Measurements from ENCODE around the gene ACADSB.

ACADSB gene

DNA sequence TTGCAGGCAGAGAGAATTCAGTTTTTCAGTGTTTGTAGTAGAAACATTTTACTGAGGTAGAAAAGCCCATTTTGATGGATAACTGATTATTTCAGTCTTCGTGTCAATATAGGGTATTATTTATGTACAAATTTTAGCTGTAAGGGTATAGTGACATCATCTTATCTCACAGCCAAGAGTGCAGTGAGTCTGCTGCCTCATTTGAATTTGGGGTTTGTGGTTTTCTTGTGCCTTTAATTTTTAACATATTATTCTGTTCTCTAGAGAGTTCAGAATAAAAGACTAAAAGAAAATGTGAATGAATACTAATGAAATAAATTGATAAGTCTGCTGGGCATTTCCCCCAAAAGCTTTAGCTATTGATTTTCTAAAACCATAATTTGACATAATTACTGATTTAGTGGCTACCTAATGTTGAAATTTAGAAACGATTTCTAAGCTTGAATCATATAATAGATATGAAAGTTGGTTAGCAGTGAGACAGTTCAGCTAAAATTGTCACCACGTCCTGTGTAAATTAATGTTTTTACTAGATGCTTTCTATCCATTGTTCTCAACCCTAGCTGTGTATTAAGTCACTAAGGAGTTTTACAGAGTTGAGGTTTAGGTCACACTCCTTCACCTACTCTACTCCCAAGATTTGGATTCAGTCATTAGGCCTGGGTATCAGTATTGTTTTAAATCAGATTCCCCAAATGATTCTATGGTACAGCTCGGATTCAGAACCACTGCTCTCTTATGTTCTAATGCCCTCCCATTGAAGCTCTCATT, 37.3 kb downstream of the ACADSB start:
- H3K9me2 ChIP-seq (ENCODE audit: low read depth, low read length) = no peaks in the 10 kb centered on the region

DNA sequence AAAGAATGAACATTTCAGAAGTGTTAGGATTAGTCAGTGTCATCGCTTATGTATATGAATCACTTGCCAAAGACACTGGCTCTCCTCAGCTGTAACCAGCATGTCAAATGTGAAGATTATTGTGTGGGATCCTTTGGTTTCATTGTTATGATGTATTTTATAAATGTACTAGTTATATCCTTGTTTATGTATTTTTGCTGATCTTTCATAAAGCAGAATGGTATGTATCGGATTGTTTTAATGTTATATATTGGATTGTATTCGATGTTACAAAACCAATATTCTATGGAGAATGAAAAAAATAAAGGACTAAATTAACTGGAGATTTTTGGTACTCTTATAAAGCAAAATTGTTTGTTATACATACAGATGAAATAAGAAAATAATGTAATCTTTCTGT, 49.2 kb downstream of the ACADSB start:
- Histone ChIP-seq H3K79me2 (ENCODE audit: insufficient read depth, low read length) (no peaks in the 10 kb centered on the region), H3K36me3 (ENCODE audit: insufficient read depth, low read length) (no peaks in the 10 kb centered on the region), H3F3A (ENCODE audit: insufficient read depth, low read length) (no peaks in the 10 kb centered on the region), H4K20me1 (ENCODE audit: insufficient read depth, low read length) (no peaks in the 10 kb centered on the region), H3K4me3 (ENCODE audit: low read depth, low read length, poor library complexity, severe bottlenecking) (no peak overlapping the region), H3K9ac (ENCODE audit: low read length) (no peak overlapping the region), H3K27me3 (ENCODE audit: insufficient read depth, low read length) (no peaks in the 10 kb centered on the region), H3K4me1 (ENCODE audit: insufficient read depth, low read length, severe bottlenecking) (no peaks in the 10 kb centered on the region), H3K4me2 (ENCODE audit: low read length) (no peak overlapping the region), H3K9me2 (ENCODE audit: low read depth, low read length) (no peaks in the 10 kb centered on the region), H2AFZ (ENCODE audit: low read length) (no peak overlapping the region), H3K9me3 (ENCODE audit: low read length) (no peaks in the 10 kb centered on the region), H3K27ac (ENCODE audit: low read depth, low read length, poor library complexity, severe bottlenecking) (no peak overlapping the region)
- TF ChIP-seq, protein P1, sequence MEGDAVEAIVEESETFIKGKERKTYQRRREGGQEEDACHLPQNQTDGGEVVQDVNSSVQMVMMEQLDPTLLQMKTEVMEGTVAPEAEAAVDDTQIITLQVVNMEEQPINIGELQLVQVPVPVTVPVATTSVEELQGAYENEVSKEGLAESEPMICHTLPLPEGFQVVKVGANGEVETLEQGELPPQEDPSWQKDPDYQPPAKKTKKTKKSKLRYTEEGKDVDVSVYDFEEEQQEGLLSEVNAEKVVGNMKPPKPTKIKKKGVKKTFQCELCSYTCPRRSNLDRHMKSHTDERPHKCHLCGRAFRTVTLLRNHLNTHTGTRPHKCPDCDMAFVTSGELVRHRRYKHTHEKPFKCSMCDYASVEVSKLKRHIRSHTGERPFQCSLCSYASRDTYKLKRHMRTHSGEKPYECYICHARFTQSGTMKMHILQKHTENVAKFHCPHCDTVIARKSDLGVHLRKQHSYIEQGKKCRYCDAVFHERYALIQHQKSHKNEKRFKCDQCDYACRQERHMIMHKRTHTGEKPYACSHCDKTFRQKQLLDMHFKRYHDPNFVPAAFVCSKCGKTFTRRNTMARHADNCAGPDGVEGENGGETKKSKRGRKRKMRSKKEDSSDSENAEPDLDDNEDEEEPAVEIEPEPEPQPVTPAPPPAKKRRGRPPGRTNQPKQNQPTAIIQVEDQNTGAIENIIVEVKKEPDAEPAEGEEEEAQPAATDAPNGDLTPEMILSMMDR (IDR thresholded peaks at IDR 0.05; ENCODE audit: low read length) = no peak
- no peak for TF ChIP-seq EZH2 (IDR thresholded peaks at IDR 0.05; ENCODE audit: borderline replicate concordance, low read length)

More for the DNA sequence above, 37.3 kb downstream of the ACADSB start:
- Histone ChIP-seq H3K4me3 (ENCODE audit: low read depth, low read length, poor library complexity, severe bottlenecking) (no peak overlapping the region), H3K4me2 (ENCODE audit: low read length) (no peak overlapping the region), H3K36me3 (ENCODE audit: insufficient read depth, low read length) (no peaks in the 10 kb centered on the region), H2AFZ (ENCODE audit: low read length) (no peak overlapping the region), H3K27ac (ENCODE audit: low read depth, low read length, poor library complexity, severe bottlenecking) (no peak overlapping the region), H3K27me3 (ENCODE audit: insufficient read depth, low read length) (no peaks in the 10 kb centered on the region), H3K9ac (ENCODE audit: low read length) (no peak overlapping the region), H4K20me1 (ENCODE audit: insufficient read depth, low read length) (no peaks in the 10 kb centered on the region), H3K9me3 (ENCODE audit: low read length) (no peaks in the 10 kb centered on the region), H3F3A (ENCODE audit: insufficient read depth, low read length) (no peaks in the 10 kb centered on the region), H3K4me1 (ENCODE audit: insufficient read depth, low read length, severe bottlenecking) (no peaks in the 10 kb centered on the region), H3K79me2 (ENCODE audit: insufficient read depth, low read length) (no peaks in the 10 kb centered on the region)
- no peak for TF ChIP-seq EZH2 (IDR thresholded peaks at IDR 0.05; ENCODE audit: borderline replicate concordance, low read length)
- TF ChIP-seq, protein P1 (IDR thresholded peaks at IDR 0.05; ENCODE audit: low read length) = no peak

DNA sequence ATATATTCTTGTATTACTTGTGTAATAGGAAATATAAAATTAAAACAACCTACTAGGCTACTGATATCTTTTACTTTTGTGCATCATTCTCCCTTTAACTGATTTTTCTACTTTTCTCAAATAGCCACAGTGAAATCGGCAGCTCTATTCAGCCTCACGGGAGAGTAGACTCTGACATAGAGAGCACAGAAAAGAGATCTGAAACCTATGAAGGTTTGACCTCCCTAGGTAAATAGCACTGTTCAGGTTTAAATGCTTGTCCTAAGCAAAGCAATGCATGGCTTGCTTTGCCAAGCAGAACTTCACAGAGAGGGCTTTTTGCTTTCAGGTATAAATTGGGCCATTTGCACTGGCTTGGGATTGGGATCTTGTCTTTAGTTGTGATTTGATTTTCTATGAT, 53.1 kb downstream of the ACADSB start:
- H4K20me1 ChIP-seq (ENCODE audit: insufficient read depth, low read length) = no peaks in the 10 kb centered on the region
- no peaks in the 10 kb centered on the region for H3K9me2 ChIP-seq (ENCODE audit: low read depth, low read length)
- no peak overlapping the region for H2AFZ ChIP-seq (ENCODE audit: low read length)
- no peaks in the 10 kb centered on the region for H3F3A ChIP-seq (ENCODE audit: insufficient read depth, low read length)
- no peak overlapping the region for H3K27ac ChIP-seq (ENCODE audit: low read depth, low read length, poor library complexity, severe bottlenecking)
- H3K4me1 ChIP-seq (ENCODE audit: insufficient read depth, low read length, severe bottlenecking) = no peaks in the 10 kb centered on the region
- no peak for TF ChIP-seq EZH2 (IDR thresholded peaks at IDR 0.05; ENCODE audit: borderline replicate concordance, low read length)
- TF ChIP-seq, protein P1 (IDR thresholded peaks at IDR 0.05; ENCODE audit: low read length) = no peak
- no peak overlapping the region for H3K4me3 ChIP-seq (ENCODE audit: low read depth, low read length, poor library complexity, severe bottlenecking)
- no peaks in the 10 kb centered on the region for H3K79me2 ChIP-seq (ENCODE audit: insufficient read depth, low read length)
- H3K9ac ChIP-seq (ENCODE audit: low read length) = no peak overlapping the region
- no peaks in the 10 kb centered on the region for H3K9me3 ChIP-seq (ENCODE audit: low read length)
- H3K36me3 ChIP-seq (ENCODE audit: insufficient read depth, low read length) = no peaks in the 10 kb centered on the region
- H3K27me3 ChIP-seq (ENCODE audit: insufficient read depth, low read length) = no peaks in the 10 kb centered on the region
- no peak overlapping the region for H3K4me2 ChIP-seq (ENCODE audit: low read length)
